GM21390 (cell line): ENCODE results near the gene TUBB4A.

Experiments used
- ATAC-seq: cut with Tn5 transposase; IDR thresholded peaks from one replicate; pipeline ENCODE4 v1.9.1; 2021; ENCODE audit not compliant: unreplicated experiment

The TUBB4A gene

GRCh38 chr19:6446452-6446851 is 55.7 kb downstream of the TUBB4A start:
- no peak for ATAC-seq
